GM10266 (cell line): ENCODE results near the gene RUNX2.

ENCODE experiments used
- DNase-seq: peaks from one replicate; pipeline ENCODE4 v3.0.0; 2012; ENCODE audit errors: extremely low spot score
- TF ChIP-seq, protein P1 (sequence below): IDR thresholded peaks from 2 replicates; pipeline ENCODE4 v1.5.1; 2012; ENCODE audit warnings: mild to moderate bottlenecking, low read depth; ENCODE audit not compliant: control insufficient read depth, insufficient read depth; ENCODE audit errors: missing control alignments

RUNX2 gene

DNA sequence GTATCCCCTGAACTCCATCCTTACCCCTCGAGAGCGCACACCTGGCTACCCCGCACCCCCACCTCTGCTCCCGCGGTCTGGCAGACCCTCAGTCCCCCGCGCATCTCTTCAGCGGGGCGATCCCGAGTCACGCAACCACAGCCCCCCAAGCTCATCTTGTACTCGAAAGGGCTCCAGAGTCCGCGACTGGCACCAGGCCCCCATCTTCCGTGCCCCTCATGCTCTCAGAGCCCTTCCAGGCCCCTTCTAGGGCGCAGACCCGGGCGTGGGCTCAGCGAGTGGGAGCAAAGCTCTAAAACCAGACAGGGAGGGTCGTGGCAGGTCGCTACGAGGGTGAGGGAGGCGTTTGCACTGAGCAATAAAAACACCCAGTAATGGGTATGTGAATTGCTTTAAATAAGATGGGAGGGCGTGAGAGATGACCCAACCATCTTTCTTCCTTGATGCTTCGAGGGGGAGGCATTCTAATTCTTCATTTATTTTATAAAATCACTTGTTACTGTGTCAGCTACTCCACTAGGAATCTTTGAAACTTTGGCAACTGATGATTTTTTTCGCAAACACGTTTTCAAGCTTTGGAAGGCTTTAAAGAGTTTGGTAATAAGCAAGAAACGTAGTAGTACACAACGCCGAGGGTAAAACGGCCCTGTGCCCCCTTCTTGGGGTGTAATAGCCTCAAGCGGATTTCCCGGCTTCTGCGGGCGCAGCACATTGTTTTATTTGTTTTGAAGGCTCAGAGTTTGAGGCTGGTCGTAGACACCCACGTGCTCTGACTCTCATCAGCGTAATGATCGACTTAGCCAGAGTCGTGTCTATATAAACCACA lies 92.2 kb downstream of the RUNX2 start:
- TF ChIP-seq, protein P1, sequence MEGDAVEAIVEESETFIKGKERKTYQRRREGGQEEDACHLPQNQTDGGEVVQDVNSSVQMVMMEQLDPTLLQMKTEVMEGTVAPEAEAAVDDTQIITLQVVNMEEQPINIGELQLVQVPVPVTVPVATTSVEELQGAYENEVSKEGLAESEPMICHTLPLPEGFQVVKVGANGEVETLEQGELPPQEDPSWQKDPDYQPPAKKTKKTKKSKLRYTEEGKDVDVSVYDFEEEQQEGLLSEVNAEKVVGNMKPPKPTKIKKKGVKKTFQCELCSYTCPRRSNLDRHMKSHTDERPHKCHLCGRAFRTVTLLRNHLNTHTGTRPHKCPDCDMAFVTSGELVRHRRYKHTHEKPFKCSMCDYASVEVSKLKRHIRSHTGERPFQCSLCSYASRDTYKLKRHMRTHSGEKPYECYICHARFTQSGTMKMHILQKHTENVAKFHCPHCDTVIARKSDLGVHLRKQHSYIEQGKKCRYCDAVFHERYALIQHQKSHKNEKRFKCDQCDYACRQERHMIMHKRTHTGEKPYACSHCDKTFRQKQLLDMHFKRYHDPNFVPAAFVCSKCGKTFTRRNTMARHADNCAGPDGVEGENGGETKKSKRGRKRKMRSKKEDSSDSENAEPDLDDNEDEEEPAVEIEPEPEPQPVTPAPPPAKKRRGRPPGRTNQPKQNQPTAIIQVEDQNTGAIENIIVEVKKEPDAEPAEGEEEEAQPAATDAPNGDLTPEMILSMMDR: no peak
- DNase-seq: peak; percentile 15

DNA sequence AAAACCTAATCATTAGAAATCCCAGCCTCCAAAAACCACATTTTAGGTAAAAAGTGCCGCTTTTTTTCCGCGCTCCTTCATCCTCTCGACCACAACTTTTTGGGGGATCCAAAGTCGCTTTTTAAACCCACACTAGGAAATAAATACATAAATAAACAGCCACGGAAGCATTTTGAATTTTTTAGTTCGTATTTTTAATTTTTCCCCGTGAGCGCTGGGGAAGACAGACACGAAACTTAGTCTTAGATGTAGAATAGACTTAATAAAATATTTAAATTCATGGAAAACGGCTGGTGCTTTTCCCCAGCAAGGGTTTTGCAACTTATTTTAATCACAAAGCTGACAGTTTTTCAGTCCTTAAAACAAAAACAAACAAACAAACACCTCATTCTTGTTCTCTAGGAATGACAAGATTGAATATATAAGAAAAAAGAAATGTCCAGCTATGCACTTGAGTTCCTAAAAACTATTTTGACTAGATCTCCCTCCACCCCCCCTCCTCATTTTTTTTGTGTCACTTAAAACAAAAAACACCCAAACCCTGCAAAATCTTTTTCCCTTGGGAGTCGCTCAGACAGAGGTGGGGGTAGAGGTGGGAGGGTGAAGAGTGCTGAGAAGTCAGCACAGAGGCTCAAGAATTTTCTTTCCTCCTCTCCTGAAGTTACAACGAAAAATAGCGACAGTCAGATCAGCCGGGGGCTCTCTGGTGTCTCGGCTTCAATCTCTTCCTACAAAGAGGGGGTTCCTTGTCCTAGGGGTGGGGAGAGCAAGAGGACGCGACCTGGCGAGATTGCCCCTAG lies 93.0 kb downstream of the RUNX2 start:
- TF ChIP-seq, protein P1: no peak
- DNase-seq: peak; percentile 32

DNA sequence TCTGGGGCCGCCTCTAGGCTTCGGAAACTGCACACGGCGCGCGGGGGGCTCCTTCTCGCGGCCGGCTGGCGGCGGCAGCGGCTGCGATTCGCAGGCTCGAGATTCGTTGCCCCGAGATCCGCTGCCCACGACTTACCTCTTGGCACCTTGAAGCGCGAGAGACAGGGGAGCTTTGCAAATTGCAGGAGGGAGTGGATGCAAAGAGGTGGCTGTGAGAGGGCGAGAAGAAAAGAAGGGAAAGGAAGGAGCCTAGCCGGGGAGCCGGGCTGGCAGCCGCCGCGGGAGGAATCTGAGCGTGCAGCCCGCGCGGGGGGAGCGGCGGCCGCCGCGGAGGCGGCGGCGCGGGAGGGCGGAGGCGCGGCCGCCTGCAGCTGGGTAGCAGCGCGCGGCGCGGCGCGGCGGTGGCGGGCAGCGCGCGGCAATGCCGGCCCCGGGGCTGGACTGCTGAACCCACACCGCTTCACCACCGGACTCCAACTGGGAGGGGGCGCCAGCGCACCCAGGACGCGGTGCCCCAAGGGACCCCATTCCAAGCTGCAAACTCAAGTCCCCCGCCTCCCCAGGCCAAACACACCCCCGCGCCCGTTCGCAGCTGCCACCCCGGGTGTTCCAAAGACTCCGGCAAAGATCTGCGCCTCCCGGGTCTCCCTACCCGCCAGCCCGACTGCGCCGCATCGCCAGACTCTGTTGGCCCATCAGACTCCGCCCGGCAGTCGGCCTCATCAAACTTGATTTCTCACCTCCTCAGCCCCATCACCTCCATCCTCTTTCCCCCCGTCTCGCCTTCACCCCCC lies 93.8 kb downstream of the RUNX2 start:
- TF ChIP-seq, protein P1: peak; percentile 25
- DNase-seq: peak; percentile 58

DNA sequence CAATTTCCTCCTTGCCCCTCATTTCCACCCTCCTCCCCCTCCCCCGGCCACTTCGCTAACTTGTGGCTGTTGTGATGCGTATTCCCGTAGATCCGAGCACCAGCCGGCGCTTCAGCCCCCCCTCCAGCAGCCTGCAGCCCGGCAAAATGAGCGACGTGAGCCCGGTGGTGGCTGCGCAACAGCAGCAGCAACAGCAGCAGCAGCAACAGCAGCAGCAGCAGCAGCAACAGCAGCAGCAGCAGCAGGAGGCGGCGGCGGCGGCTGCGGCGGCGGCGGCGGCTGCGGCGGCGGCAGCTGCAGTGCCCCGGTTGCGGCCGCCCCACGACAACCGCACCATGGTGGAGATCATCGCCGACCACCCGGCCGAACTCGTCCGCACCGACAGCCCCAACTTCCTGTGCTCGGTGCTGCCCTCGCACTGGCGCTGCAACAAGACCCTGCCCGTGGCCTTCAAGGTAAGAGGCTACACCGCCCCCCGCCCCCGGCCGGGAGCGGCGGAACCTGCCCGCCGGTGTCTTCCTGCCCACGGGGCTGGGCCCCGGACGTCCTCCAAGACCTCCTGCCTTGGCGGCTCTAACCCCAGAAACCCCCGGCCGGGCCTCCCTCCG lies 94.5 kb downstream of the RUNX2 start:
- TF ChIP-seq, protein P1: no peak
- DNase-seq: no peak

DNA sequence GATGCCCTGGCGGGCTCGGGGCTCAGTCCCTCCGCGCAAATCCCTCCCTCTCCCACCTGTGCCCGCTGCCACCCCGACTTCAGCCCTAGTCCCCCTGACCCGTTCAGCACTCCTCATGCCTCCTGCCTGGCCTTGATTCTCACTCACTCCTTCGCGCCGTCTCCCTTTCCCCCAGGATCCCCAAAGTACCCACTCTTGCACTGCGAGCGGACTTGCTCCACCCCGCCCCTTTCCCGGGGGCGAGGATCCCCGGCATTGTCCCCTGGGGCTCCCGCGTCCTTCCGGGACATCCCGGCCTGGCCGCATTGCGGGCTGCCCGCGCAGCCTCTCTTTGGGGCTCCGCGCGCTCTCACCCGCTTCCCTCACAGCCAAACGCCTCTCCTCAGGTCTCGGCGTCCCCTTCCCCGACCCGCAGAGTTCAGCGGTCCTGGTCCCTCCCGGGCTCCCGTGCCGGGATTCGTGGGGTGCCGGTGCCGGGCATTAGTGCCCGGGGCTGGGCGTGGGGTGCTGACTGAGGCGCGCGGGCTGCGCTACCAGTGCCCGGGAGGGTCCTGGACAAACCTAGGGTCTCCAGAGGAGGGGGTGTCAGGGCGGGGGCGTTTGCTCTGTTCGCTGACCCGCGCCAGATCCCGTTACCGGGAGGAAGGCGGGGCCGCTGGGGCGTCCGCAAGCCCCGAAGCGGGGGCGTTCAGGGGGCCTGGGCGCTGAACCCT lies 95.1 kb downstream of the RUNX2 start:
- peak; percentile 30 for DNase-seq
- TF ChIP-seq, protein P1: no peak

DNA sequence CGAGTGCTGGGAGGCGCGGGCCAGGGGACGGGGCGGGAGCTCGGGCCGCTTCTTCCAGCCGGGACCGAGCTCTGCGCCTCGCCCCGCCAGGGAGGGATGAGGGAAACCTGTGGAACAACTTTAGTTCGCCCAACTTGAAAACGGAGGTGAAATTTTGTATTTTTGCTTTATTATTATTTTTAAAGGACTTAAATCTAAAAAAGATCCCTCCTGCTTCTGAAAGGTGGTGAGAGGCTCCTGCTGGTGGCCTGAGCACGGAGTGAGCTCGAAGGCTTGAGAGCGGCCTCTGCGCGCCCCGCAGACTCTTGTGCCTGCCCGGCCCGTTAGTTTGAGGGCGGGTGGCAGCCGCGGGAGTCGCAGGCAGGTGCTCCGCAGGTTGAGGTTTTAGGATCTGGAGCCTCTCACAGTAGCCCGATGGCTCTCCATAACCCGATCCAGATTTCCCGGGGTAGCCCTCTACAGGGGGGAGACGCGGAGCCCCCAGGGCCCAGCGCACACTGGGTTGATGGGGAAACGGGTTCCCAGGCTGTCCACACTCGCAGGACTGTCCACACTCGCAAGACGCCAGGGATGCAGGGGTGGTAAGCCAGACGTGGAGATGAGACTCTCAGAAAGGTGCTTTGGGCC lies 95.8 kb downstream of the RUNX2 start:
- TF ChIP-seq, protein P1: no peak
- peak; percentile 19 for DNase-seq
